Heart left ventricle (tissue), 16 donors: ENCODE results near the gene MINDY2. TPM values are rescaled to one million over a fixed set of nuclear protein-coding genes. Genes with fewer than 3 reads are reported as not detected.
A peak's percentile ranks its signal among the peaks of the same experiment; 100 is the strongest.

Experiments
- ATAC-seq, 4 donors: fragments of 200-7000 bp; cut with Tn5 transposase; one replicate each; pipeline ENCODE4 v1.9.1; 2020 to 2022; ENCODE audit warnings: moderate library complexity in 4 of 4, mild to moderate bottlenecking in 3 of 4, moderate number of reproducible peaks in 1 of 4
- DNase-seq, 5 donors: peaks; one replicate each; pipeline ENCODE4 v3.0.0-alpha.2; 2020
- H3K27ac ChIP-seq, 12 donors: fragments of 200-600 bp; sonication (generic) in 4 of 12; one replicate each; pipeline versions ENCODE4 v1.5.0 to v1.8.0; 2016 to 2022; ENCODE audit warnings: mild to moderate bottlenecking in 2 of 12
- H3K27me3 ChIP-seq, 9 donors: fragments of 200-600 bp; sonication (generic) in 2 of 9; one replicate each; pipeline versions ENCODE4 v1.5.1 to v1.8.0; 2016 to 2022; ENCODE audit warnings: mild to moderate bottlenecking in 3 of 9
- H3K36me3 ChIP-seq, 9 donors: fragments of 200-600 bp; sonication (generic) in 2 of 9; one replicate each; pipeline versions ENCODE4 v1.5.0 to v1.8.0; 2018 to 2022; ENCODE audit warnings: mild to moderate bottlenecking in 2 of 9
- H3K4me1 ChIP-seq, 12 donors: fragments of 200-600 bp; sonication (generic) in 4 of 12; one replicate each; pipeline versions ENCODE4 v1.5.0 to v1.8.0; 2016 to 2022; ENCODE audit warnings: mild to moderate bottlenecking in 3 of 12
- H3K4me3 ChIP-seq, 12 donors: fragments of 200-600 bp; sonication (generic) in 4 of 12; one replicate each; pipeline versions ENCODE4 v1.5.0 to v1.8.0; 2017 to 2022; ENCODE audit warnings: mild to moderate bottlenecking in 9 of 12, moderate library complexity in 4 of 12
- H3K9me3 ChIP-seq, 12 donors: fragments of 200-600 bp; sonication (generic) in 4 of 12; one replicate each; pipeline versions ENCODE4 v1.5.0 to v1.8.0; 2016 to 2022; ENCODE audit warnings: mild to moderate bottlenecking in 1 of 12
- POLR2A ChIP-seq, 2 donors: fragments of 450-650 bp; IDR thresholded peaks; one replicate each; pipeline ENCODE4 v1.6.1; 2017; ENCODE audit warnings: antibody characterized with exemption in 2 of 2, mild to moderate bottlenecking in 2 of 2, moderate library complexity in 2 of 2
- WGBS, 4 donors: extraction: QIAGEN DNeasy Blood & Tissue Kit in 2 of 4; methylation state at CpG; one replicate each; pipeline versions ENCODE4 v1.1.5 to v1.1.7; 2013 to 2018; 5-methylcytosine and 5-hydroxymethylcytosine counted together
- intact Hi-C, 10 donors: fragments of 100-400 bp; cut with DNase I; formaldehyde crosslinking; loops; one replicate each; pipeline versions ENCODE4 v1.11.1 to v1.14.2; 2022
- long read RNA-seq, 3 donors: library from polyadenylated mRNA; unstranded; transcript quantifications; one replicate each; pipeline ENCODE4 v2.0.0, GENCODE V29; 2020 to 2021
- polyA plus RNA-seq, 2 donors: library from polyadenylated mRNA; stranded (reverse); fragments of 200-250 nt; gene quantifications; one replicate each; pipeline ENCODE4 v1.2.3, GENCODE V29; 2013
- total RNA-seq, 9 donors: library from RNA; depleted of rRNA in 2 of 9; stranded (reverse); fragments of >200 nt in 2 of 9; fragmentation: NEBNext Ultra II Directional in 3 of 9; extraction: Animal tissue kit (Norgen Biotek cat#: 25700) in 3 of 9; gene quantifications; one replicate each; pipeline versions ENCODE4 v1.1.0 to v1.2.4, GENCODE V29; 2016 to 2023
- TF ChIP-seq, protein P1 (sequence below), 12 donors: fragments of 200-600 bp; sonication (generic) in 4 of 12; IDR thresholded peaks; one replicate each; pipeline versions ENCODE4 v1.5.0 to v1.8.0; 2018 to 2022; ENCODE audit warnings: antibody characterized with exemption in 12 of 12, mild to moderate bottlenecking in 5 of 12
- donor health status: ischemic (EF 13 %, LVEDD 7.1; RV severe dilation, severe dysfunction).
- donor health status: healthy with polysubstance abuse.
- donor health status: DM: no; HTN: yes; CAD: no.
- donor health status: DM: no; HTN: no; CAD: no.
- donor health status: ischemic (EF 25% LVEDD 6.9; RV normal size, moderate dysfunction).
- donor health status: ischemic (EF 25% LVEDD 5.7; RV mildly dilated, moderate dysfunction).
- donor health status: healthy.
- donor health status: DM: yes; HTN: yes; CAD: no.
- donor health status: ischemic (EF 35%, LVEDD 5.7; RV mildly dilated, moderate dysfunction).
- donor health status: nonischemic (EF 11% LVEDD 7.7; RV severe dilation, severe dysfunction).
- donor health status: DM: yes; HTN: yes; CAD: no.
- donor health status: PGD.
- donor health status: ischemic (EF 29% LVEDD 5.4; RV normal size, mild dysfunction).
- donor health status: nonischemic (EF 23%, LVEDD 6.1; RV moderate dilation, normal function).

MINDY2 gene, protein sequence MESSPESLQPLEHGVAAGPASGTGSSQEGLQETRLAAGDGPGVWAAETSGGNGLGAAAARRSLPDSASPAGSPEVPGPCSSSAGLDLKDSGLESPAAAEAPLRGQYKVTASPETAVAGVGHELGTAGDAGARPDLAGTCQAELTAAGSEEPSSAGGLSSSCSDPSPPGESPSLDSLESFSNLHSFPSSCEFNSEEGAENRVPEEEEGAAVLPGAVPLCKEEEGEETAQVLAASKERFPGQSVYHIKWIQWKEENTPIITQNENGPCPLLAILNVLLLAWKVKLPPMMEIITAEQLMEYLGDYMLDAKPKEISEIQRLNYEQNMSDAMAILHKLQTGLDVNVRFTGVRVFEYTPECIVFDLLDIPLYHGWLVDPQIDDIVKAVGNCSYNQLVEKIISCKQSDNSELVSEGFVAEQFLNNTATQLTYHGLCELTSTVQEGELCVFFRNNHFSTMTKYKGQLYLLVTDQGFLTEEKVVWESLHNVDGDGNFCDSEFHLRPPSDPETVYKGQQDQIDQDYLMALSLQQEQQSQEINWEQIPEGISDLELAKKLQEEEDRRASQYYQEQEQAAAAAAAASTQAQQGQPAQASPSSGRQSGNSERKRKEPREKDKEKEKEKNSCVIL
- total RNA-seq (10 to 100 TPM; 22.2 to 31.8 (median 26.7) TPM), polyA plus RNA-seq (10 to 100 TPM in 1 of 2 donors, 1 to 10 TPM in 1; 9.4 to 10.0 TPM)
- long read RNA-seq, donor 1, full-length matches to known transcripts = 44 of 57 reads
- long read RNA-seq, donor 1, partial matches to known transcripts = 3 of 57 reads
- long read RNA-seq, donor 1, other reads (novel, unspliced or antisense) = 10 of 57 reads
- long read RNA-seq, donor 2, full-length matches to known transcripts = 193 of 225 reads
- long read RNA-seq, donor 2, partial matches to known transcripts = 9 of 225 reads
- long read RNA-seq, donor 2, other reads (novel, unspliced or antisense) = 23 of 225 reads
- long read RNA-seq, donor 3, full-length matches to known transcripts = 34 of 46 reads
- long read RNA-seq, donor 3, partial matches to known transcripts = 2 of 46 reads
- long read RNA-seq, donor 3, other reads (novel, unspliced or antisense) = 10 of 46 reads

DNA sequence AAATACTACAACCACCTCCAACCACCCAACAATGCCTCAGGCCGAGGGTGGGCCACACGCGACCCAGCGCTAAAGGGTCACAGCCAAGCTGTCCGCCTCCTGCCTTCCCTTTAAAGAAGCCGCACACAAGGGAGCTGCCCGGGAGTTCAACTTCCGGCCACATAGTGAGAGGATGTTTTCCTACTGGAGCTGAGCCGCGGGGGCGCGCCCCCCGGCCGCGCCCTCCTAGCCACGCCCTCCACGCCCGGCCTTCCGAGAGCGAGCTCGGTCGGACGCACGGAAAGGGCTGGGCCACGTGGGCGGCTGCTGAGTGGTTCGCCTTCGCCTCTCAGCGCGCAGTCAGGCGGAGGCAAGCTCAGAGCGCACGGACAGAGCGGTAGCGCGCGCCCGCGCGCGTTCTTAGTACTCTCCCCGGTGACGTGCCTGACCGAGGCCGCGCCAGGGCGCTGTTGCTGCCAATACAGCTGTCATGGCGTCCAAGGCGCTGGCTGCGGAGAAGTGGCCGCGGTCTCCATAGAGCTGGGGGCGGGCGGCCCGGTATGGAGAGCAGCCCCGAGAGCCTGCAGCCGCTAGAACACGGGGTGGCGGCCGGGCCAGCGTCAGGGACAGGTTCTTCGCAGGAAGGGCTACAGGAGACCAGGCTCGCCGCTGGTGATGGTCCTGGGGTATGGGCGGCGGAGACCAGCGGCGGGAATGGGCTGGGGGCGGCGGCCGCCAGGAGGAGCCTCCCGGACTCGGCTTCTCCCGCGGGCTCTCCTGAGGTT lies at the start of gene MINDY2:
TSS of gene MINDY2 (plus strand) at position 446 of the 764 bp plus-strand sequence. CDS start at position 540, 94 bp downstream.
- DNase-seq (peak; percentile 98 to 100 (median 99)), ATAC-seq (peak; percentile 97 to 98 (median 98))
- peak within 1 kb of the TSS; percentile 90 to 99 (median 98) for H3K27ac ChIP-seq
- peaks cover 0 to 50% (median 33%) of the 10 kb centered on the region in 12 donors for H3K4me1 ChIP-seq
- H3K4me3 ChIP-seq = peak within 1 kb of the TSS; percentile 79 to 99 (median 93)
- intact Hi-C loops = loop anchor here in 7 of 10 donors (1.0 to 10.0 kb wide), 10 partner anchors 21 to 546 kb away; partner anchors contain the start of genes ADAM10 (in 3 of the 7) and SLTM (in 3 of the 7)
- peak in 1 of 2 donors; percentile 98 for TF ChIP-seq POLR2A (IDR thresholded peaks at IDR 0.05)
- TF ChIP-seq, protein P1, sequence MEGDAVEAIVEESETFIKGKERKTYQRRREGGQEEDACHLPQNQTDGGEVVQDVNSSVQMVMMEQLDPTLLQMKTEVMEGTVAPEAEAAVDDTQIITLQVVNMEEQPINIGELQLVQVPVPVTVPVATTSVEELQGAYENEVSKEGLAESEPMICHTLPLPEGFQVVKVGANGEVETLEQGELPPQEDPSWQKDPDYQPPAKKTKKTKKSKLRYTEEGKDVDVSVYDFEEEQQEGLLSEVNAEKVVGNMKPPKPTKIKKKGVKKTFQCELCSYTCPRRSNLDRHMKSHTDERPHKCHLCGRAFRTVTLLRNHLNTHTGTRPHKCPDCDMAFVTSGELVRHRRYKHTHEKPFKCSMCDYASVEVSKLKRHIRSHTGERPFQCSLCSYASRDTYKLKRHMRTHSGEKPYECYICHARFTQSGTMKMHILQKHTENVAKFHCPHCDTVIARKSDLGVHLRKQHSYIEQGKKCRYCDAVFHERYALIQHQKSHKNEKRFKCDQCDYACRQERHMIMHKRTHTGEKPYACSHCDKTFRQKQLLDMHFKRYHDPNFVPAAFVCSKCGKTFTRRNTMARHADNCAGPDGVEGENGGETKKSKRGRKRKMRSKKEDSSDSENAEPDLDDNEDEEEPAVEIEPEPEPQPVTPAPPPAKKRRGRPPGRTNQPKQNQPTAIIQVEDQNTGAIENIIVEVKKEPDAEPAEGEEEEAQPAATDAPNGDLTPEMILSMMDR (IDR thresholded peaks at IDR 0.05) = peak in 10 of 12 donors; percentile 19 to 55 (median 31)
- H3K9me3 ChIP-seq = no peaks in the 10 kb centered on the region
- H3K27me3 ChIP-seq = no peaks in the 10 kb centered on the region
- no peaks in the 10 kb centered on the region for H3K36me3 ChIP-seq
- 0 to 1% (median 1%) methylated on average over 24 to 75 of the region's 75 CpGs for WGBS, 4 donors

DNA sequence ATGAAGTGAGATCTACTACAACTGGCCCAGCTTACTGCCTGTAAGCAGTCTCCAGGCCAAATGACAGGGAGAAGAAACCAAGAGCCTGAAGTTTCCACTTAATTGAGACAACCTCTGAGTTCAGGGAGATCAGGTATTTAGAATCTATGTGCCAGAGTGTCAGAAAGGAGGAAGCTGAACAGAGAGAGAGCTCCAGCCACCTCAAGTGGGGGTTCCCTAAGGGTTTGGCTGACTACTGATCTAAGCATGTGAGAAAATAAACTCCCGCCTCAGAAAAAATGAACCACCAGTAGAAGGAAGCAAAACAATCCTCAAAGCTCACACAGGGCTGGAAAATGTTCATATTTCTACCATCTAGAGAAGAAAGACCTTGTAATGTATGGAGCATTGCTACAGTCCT lies 46.6 kb upstream of the MINDY2 start:
- peaks cover 0 to 48% (median 14%) of the 10 kb centered on the region in 12 donors for H3K4me1 ChIP-seq
- H3K9me3 ChIP-seq = no peaks in the 10 kb centered on the region
- DNase-seq = no peak
- peak in 2 of 4 donors; percentile 47 to 52 for ATAC-seq
- H3K36me3 ChIP-seq = peaks cover 0 to 2% (median 0%) of the 10 kb centered on the region in 9 donors
- intact Hi-C loops = no loop called here
- peak overlapping the region in 1 of 12 donors; percentile 3 for H3K27ac ChIP-seq
- no peaks in the 10 kb centered on the region for H3K27me3 ChIP-seq
- no peak overlapping the region for H3K4me3 ChIP-seq
- 48 to 55% (median 52%) methylated on average over 1 of the region's 1 CpG for WGBS, 4 donors
- TF ChIP-seq POLR2A (IDR thresholded peaks at IDR 0.05) = no peak
- TF ChIP-seq, protein P1 (IDR thresholded peaks at IDR 0.05) = no peak

DNA sequence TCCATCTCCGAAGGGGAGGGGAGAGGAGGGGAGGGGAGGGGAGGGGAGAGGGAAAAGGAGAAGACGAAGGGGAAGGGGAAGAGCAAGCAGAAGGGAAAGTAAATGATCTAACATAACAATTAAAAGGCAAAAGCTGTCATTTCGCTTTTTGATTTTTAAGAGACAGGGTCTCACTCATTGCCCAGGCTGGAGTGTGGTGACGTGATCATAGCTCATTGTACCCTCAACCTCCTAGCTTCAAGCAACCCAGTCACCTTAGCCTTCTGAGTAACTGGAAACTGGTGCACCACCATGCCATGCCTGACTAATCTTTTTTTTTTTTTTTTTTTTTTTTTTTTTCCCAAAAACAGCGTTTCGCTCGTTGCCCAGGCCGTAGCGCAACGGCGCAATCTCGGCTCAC lies 44.2 kb upstream of the MINDY2 start:
- DNase-seq (no peak), ATAC-seq (no peak)
- no peak for TF ChIP-seq POLR2A (IDR thresholded peaks at IDR 0.05)
- TF ChIP-seq, protein P1 (IDR thresholded peaks at IDR 0.05) = no peak
- 93 to 96% (median 95%) methylated on average over 12 of the region's 12 CpGs for WGBS, 4 donors
- intact Hi-C loops = no loop called here
- H3K27ac ChIP-seq = peak overlapping the region in 1 of 12 donors; percentile 21
- H3K4me3 ChIP-seq = no peak overlapping the region
- no peaks in the 10 kb centered on the region for H3K27me3 ChIP-seq
- H3K4me1 ChIP-seq = peaks cover 0 to 49% (median 23%) of the 10 kb centered on the region in 12 donors
- H3K9me3 ChIP-seq = no peaks in the 10 kb centered on the region
- H3K36me3 ChIP-seq = peaks cover 0 to 3% (median 0%) of the 10 kb centered on the region in 9 donors
